GOT3 (cell line): ENCODE data around the gene OR2V1.
"Not testable (repeated sequence)": the region's sequence is repeated elsewhere in the genome, so short reads cannot be mapped to it uniquely, and the experiment has no call there.

Experiments
- DNase-seq: peaks from one replicate; lab custom pipeline; 2025; ENCODE audit warnings: mixed read lengths; lab: John Stamatoyannopoulos, UW

Gene OR2V1

GRCh38 chr5:181101930-181102674 lies 28.9 kb downstream of the OR2V1 start:
- not testable (repeated sequence) for DNase-seq

- DNase-seq = not testable (repeated sequence)
Measured at GRCh38 chr5:181101030-181101641, 29.8 kb downstream of the OR2V1 start.

GRCh38 chr5:181100121-181100875 lies 30.7 kb downstream of the OR2V1 start:
- no peak for DNase-seq

GRCh38 chr5:181099602-181100086 lies 31.3 kb downstream of the OR2V1 start:
- no peak for DNase-seq

GRCh38 chr5:181098762-181099601 lies 32.0 kb downstream of the OR2V1 start:
- no peak for DNase-seq

- DNase-seq = not testable (repeated sequence)
Measured at GRCh38 chr5:181097759-181098491, 33.0 kb downstream of the OR2V1 start.

GRCh38 chr5:181097383-181097753 lies 33.6 kb downstream of the OR2V1 start:
- not testable (repeated sequence) for DNase-seq

- DNase-seq = not testable (repeated sequence)
Measured at GRCh38 chr5:181096721-181097382, 34.1 kb downstream of the OR2V1 start.

- DNase-seq = not testable (repeated sequence)
Measured at GRCh38 chr5:181095162-181095561, 35.8 kb downstream of the OR2V1 start.

GRCh38 chr5:181092428-181092827 lies 38.5 kb downstream of the OR2V1 start:
- DNase-seq = no peak

GRCh38 chr5:181088289-181088688 lies 42.7 kb downstream of the OR2V1 start:
- no peak for DNase-seq

GRCh38 chr5:181087309-181087708 lies 43.7 kb downstream of the OR2V1 start:
- no peak for DNase-seq

GRCh38 chr5:181086884-181087205 lies 44.1 kb downstream of the OR2V1 start:
- no peak for DNase-seq

- DNase-seq = no peak
Measured at GRCh38 chr5:181086026-181086883, 44.7 kb downstream of the OR2V1 start.

- no peak for DNase-seq
Measured at GRCh38 chr5:181084621-181085195, 46.3 kb downstream of the OR2V1 start.

- no peak for DNase-seq
Measured at GRCh38 chr5:181081989-181082388, 49.0 kb downstream of the OR2V1 start.

GRCh38 chr5:181076920-181077319 lies 54.0 kb downstream of the OR2V1 start:
- no peak for DNase-seq
